ENCODE data around the gene ANXA4.
A peak's percentile ranks its signal among the peaks of the same experiment; 100 is the strongest.

ANXA4 gene

DNA sequence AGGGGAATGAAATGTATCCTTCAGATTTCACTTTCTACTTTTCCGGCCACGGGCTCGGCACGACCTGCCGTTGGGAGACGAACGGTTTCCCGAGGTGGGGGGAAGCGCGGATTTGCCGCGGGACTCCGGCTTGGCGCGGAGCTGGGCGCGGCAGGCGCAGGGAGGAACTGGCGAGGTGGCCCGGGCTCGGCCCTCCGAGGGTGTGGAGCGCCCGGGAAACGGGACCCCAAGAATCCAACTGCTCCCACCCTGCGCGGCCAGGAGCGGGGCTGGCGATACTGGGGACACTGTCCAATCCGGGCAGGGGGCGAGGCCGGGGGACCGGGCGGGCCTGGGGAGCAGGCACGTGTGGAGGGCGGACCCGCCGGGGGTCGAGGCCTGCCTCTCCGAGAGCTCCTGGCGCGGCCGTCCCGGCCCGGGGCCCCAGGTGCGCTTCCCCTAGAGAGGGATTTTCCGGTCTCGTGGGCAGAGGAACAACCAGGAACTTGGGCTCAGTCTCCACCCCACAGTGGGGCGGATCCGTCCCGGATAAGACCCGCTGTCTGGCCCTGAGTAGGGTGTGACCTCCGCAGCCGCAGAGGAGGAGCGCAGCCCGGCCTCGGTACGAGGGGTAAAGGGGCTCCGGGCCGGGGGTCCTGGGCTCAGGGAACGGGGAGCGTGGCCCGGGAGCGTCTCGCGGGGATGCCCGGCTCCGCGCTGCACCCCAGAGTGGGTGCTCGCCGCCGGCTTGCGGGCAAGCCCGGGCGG lies at the start of gene ANXA4:
Gene ANXA4, plus strand, starts transcription at position 560 of the 747 bp plus-strand sequence. CDS start 39,432 bp downstream, outside the sequence.
- peak; percentile 84 for DNase-seq (ENCODE audit: low read depth)

DNA sequence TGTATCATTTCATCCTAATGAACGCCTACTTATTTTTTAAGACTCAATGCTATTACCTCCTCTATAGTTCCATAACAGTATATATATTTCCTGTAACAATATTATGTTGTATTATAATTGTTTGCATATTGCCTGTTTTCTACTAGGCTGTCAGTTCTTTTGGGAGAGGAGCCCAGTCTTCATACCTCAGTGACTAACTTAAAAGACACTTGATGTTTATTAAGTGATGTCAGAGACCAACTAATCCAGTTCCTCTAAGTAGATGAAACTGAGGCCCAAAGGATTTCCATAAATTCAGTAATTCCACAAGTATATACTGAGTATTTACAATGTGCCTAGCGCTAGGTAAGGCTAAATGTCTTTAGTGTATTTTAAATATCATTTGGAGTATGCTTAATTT lies 49.5 kb upstream of the ANXA4 start:
- peak; percentile 66 for DNase-seq (ENCODE audit: low read depth)

DNA sequence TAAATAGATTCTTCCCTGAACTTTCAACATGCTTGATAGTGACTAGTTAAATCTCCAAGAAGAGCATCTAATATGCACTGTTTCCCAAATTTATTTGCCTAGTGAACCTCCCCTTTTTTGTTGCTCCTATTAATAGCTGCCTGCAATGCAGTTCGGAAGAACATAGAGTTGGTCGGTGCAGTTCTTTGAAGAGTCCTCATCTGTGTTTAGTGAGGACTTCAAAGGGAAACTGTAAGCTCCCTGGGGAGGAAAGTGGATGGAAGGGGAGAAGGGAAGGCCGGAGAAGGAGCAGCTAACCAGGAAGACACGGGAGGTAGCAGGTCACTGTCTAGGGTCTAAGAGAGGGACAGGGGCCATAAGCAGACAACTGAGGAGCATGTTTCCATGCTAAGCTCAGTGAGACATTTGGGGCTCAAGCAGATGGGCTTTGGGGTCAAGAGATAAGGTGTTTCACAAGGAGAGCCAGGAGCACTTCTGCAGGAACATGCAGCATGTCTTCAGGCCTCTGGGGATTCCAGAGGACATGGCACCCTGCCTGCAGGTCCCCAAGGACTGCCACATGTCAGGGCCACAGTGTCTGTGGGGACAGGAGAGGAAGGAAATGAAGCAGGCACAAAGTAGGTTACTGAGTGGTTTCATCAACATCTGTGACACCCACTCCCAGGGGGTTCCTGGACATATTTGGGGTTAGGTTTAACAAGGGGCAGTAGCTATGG lies 48.7 kb upstream of the ANXA4 start:
- no peak for DNase-seq (ENCODE audit: low read depth)

DNA sequence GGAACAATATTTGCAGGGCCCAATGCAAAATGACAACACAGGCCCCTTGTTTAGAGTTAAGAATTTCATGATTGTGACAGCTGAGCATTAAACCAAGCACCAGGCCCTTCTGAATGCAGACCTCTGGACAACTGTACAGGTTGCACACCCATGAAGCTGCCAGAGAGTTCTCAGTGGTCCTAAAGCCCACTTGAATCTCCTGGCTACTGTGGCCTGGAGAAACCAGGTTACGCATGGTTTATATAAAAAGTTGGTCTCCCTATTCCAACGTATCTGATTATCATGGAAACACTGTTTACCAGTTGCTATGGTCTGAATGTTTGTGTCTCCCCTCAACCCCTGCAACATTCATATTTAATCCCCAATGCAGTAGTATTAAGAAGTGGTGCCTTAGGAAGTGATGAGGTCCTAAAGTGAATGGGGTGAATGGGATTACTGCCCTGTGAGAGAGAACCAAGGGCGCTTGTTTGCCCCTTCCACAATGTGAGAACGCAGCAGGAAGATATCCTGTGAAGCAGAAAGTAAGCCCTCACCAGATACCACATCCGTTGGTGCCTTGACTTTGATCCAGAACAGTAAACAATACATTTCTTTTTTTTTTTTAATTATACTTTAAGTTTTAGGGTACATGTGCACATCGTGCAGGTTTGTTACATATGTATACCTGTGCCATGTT lies 48.0 kb upstream of the ANXA4 start:
- DNase-seq (ENCODE audit: low read depth): no peak

GRCh38 chr2:69694894-69695849 lies 46.8 kb upstream of the ANXA4 start:
- peak; percentile 71 for DNase-seq (ENCODE audit: low read depth)

DNA sequence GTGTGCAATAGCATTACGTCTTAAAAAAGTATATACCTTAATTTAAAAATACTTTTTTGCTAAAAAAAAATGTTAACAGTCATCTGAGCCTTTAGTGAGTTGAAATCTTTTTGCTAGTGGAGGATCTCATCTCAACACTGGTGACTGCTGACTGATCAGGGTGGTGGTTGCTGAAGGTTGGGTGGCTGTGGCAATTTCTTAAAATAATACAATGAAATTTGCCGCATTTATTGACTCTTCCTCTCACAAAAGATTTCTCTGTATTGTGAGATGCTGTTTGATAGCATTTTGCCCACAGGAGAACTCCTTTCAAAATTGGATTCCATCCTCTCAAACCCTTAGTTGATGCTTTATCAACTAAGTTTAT lies 46.1 kb upstream of the ANXA4 start:
- no peak for DNase-seq (ENCODE audit: low read depth)

GRCh38 chr2:69700381-69700780 lies 41.6 kb upstream of the ANXA4 start:
- no peak for DNase-seq (ENCODE audit: low read depth)

DNA sequence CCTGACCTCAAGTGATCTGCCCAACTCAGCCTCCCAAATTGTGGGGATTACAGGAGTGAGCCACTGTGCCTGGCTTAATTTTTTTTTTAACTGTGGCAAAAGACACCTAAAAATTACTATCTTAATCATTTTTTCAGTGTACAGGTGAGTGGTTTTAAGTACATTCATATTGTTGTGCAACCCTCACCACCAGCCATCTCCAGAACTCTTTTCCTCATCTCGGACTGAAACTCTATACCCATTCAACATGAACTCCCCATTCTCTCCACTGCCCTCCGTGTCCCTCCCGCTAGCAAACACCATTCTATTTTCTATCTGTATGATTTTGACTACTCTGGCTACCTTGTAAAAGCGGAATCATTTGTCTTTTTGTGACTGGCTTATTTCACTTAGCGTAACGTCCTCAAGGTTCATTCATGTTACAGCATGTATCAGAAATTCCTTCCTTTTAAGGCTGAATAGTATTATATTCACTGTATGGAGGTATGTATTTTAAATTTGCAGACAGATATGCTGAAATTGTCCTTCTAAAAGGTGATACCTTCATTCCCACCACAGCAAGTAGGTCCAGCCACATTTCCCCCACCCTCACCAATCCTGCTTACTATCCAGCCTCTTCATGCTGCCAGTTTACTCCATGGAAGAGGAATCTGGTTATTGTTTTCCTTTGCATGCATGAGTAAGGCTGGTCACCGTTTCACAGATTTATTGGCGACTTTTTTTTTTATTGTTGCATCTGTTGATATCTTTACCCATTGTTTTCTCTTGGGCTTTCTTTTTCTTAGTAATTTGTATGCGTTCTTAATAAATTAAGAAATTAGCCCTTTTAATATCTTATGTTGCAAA lies 40.6 kb upstream of the ANXA4 start:
- no peak for DNase-seq (ENCODE audit: low read depth)

GRCh38 chr2:69703189-69703588 lies 38.7 kb upstream of the ANXA4 start:
- DNase-seq (ENCODE audit: low read depth): no peak

DNA sequence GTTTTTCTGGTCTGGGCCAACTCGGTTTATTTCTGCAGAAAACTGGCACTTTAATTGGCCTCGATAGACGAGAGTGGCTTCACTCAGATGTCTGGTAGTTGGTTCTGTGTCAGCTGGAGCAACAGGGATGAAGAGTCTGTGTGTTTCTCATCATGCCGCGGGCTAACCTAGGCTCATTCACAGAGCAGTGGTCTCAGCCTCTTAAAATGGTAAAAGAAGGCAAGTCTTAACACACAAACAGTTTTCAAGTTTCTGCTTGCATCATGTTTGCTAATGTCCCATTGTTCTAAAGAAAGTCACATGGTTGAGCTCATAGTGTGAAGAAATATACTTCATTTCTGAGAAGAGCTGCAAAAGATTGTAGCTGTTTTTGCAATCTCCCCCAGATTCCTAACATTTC lies 37.5 kb upstream of the ANXA4 start:
- DNase-seq (ENCODE audit: low read depth): no peak

- DNase-seq (ENCODE audit: low read depth): no peak
Measured at GRCh38 chr2:69709290-69709689, 32.6 kb upstream of the ANXA4 start.

GRCh38 chr2:69711971-69712370 lies 30.0 kb upstream of the ANXA4 start:
- no peak for DNase-seq (ENCODE audit: low read depth)

- no peak for DNase-seq (ENCODE audit: low read depth)
Measured at GRCh38 chr2:69714024-69714423, 27.9 kb upstream of the ANXA4 start.

DNA sequence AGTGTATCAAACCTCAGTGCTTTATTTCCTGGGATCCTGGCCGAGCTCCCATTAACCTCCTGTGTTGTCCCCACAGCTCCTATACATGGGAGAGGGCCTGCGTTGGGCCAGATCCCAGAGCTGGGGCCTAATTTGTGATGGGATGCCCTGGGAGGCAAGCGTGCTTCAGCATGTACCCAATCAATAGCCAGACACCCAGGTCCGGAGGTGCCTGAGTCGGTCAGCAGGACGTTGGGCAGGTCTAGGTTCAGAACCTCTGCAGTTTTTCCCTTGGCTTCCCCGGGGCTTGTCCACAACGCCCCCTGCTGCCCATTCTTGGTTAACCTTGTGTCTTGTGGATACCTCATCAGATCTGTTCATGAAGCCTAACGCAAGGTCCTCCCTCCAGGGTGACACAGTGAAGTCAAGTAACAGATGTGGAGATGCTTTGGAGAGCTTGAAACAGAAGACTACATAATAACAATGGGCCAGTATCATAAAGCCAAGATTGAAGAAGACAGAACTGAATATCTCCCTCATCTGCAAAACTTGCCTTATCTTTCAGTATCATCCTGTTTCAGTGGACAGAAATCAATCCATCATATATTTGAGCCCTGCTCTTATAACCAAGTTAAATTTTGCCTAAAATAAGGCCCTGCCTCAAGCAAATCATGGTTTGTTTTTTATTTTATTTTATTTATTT lies 27.3 kb upstream of the ANXA4 start:
- DNase-seq (ENCODE audit: low read depth): peak; percentile 90

DNA sequence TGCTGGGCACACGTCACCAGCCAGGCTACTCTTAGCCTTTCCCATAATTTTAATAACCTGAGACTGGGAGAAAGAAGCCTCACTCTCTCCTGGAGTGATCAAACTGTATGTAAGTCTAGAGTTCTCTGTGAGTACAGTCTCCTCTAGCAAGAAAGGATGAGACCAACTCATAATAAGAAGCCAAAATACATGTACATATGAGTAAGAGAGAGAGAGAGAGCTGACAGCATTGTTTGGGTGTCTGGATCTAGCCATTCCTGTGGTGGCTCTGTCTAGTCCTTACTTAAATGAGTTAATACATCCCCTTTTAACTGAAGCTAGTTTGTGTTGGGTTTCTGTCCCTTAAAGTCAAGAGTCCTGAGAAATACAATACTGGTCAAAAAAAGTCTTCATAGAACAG lies 26.0 kb upstream of the ANXA4 start:
- peak; percentile 23 for DNase-seq (ENCODE audit: low read depth)

DNA sequence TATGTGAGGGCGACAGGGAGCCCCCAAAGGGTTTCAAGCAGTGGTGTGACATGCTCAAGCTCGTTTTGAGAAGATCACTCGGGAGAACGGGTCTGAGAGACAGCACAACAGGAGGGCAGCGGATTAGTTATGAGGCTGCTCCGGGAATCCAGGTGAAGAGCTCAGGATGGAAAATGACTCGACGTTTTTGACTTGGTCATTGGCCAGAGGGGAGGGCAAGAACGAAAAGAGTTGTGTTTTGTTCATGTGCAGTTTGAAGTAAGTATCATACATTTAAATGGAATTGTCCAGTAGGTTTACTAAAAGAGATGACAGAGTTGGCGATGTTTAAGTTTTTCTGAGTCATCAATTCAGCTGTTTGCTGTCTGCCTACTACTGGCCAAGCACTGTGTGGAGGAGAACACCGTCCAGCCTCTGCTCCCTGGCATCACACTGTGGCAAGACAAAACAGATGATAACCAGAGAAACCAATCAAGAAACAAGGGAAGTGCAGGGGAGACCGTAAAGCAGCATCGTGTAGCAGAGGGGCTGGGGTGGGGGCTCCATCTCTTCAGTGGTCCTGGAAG lies 25.3 kb upstream of the ANXA4 start:
- DNase-seq (ENCODE audit: low read depth): peak; percentile 37

GRCh38 chr2:69717186-69717585 lies 24.7 kb upstream of the ANXA4 start:
- DNase-seq (ENCODE audit: low read depth): no peak

- no peak for DNase-seq (ENCODE audit: low read depth)
Measured at GRCh38 chr2:69717861-69718273, 24.1 kb upstream of the ANXA4 start.

- no peak for DNase-seq (ENCODE audit: low read depth)
Measured at GRCh38 chr2:69718338-69718965, 23.5 kb upstream of the ANXA4 start.

- DNase-seq (ENCODE audit: low read depth): peak; percentile 54
Measured at GRCh38 chr2:69720404-69720803, 21.5 kb upstream of the ANXA4 start.

Measured in ELR (cell line).